Measurements from ENCODE around the gene VPS13A.

GRCh38 chr9:77276799-77277198, 99.5 kb downstream of the VPS13A start:
- TF ChIP-seq, protein P1, sequence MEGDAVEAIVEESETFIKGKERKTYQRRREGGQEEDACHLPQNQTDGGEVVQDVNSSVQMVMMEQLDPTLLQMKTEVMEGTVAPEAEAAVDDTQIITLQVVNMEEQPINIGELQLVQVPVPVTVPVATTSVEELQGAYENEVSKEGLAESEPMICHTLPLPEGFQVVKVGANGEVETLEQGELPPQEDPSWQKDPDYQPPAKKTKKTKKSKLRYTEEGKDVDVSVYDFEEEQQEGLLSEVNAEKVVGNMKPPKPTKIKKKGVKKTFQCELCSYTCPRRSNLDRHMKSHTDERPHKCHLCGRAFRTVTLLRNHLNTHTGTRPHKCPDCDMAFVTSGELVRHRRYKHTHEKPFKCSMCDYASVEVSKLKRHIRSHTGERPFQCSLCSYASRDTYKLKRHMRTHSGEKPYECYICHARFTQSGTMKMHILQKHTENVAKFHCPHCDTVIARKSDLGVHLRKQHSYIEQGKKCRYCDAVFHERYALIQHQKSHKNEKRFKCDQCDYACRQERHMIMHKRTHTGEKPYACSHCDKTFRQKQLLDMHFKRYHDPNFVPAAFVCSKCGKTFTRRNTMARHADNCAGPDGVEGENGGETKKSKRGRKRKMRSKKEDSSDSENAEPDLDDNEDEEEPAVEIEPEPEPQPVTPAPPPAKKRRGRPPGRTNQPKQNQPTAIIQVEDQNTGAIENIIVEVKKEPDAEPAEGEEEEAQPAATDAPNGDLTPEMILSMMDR (IDR thresholded peaks at IDR 0.05) = no peak
- no peak for TF ChIP-seq POLR2A (IDR thresholded peaks at IDR 0.05)
